ENCODE results near the gene MAPT.

GRCh38 chr17:45896803-45897693 is 2.7 kb downstream of the MAPT start:
- no peak for TF ChIP-seq POLR2A (IDR thresholded peaks at IDR 0.05; ENCODE audit: low read depth, low read length)
- TF ChIP-seq TAF1 (IDR thresholded peaks at IDR 0.05; ENCODE audit: borderline replicate concordance, low read depth, low read length): no peak
- TF ChIP-seq POLR2AphosphoS5 (IDR thresholded peaks at IDR 0.05; ENCODE audit: low read depth, low read length): no peak
